ENCODE results near the gene PSMD10. TPM values are rescaled to one million over a fixed set of nuclear protein-coding genes. Genes with fewer than 3 reads are reported as not detected.

The PSMD10 gene
- total and polyA plus RNA-seq, 11 donors = 14.9 to 33.4 (median 21.2) TPM

- H3K27ac ChIP-seq = no peak within 1 kb of the TSS
- 63 to 87% (median 82%) methylated on average over 10 of the region's 10 CpGs for WGBS, 4 donors
- peaks cover 0 to 32% (median 0%) of the 10 kb centered on the region in 9 donors for H3K27me3 ChIP-seq
- TF ChIP-seq, protein P1, sequence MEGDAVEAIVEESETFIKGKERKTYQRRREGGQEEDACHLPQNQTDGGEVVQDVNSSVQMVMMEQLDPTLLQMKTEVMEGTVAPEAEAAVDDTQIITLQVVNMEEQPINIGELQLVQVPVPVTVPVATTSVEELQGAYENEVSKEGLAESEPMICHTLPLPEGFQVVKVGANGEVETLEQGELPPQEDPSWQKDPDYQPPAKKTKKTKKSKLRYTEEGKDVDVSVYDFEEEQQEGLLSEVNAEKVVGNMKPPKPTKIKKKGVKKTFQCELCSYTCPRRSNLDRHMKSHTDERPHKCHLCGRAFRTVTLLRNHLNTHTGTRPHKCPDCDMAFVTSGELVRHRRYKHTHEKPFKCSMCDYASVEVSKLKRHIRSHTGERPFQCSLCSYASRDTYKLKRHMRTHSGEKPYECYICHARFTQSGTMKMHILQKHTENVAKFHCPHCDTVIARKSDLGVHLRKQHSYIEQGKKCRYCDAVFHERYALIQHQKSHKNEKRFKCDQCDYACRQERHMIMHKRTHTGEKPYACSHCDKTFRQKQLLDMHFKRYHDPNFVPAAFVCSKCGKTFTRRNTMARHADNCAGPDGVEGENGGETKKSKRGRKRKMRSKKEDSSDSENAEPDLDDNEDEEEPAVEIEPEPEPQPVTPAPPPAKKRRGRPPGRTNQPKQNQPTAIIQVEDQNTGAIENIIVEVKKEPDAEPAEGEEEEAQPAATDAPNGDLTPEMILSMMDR (IDR thresholded peaks at IDR 0.05) = no peak
- TF ChIP-seq POLR2A (IDR thresholded peaks at IDR 0.05) = no peak
- H3K4me3 ChIP-seq = no peak within 1 kb of the TSS
- DNase-seq = no peak
- H3K9me3 ChIP-seq = no peaks in the 10 kb centered on the region
- no peaks in the 10 kb centered on the region for H3K36me3 ChIP-seq
- intact Hi-C loops (cut with DNase I) = no loop called here
- ATAC-seq = no peak
- no peaks in the 10 kb centered on the region for H3K4me1 ChIP-seq
Measured at GRCh38 chrX:108044554-108045256, 46.6 kb downstream of the PSMD10 start, which contains the start of gene VSIG1. VSIG1 (plus strand) TSS chrX:108045065; CDS start chrX:108045131, 66 bp downstream.

- no peak overlapping the region for H3K27ac ChIP-seq
- TF ChIP-seq, protein P1 (IDR thresholded peaks at IDR 0.05) = no peak
- no peak for TF ChIP-seq POLR2A (IDR thresholded peaks at IDR 0.05)
- H3K4me1 ChIP-seq = no peaks in the 10 kb centered on the region
- no peaks in the 10 kb centered on the region for H3K9me3 ChIP-seq
- peaks cover 0 to 27% (median 0%) of the 10 kb centered on the region in 9 donors for H3K27me3 ChIP-seq
- no peak overlapping the region for H3K4me3 ChIP-seq
- no peak for DNase-seq
- ATAC-seq = no peak
- no peaks in the 10 kb centered on the region for H3K36me3 ChIP-seq
- intact Hi-C loops (cut with DNase I) = no loop called here
- 62 to 86% (median 81%) methylated on average over 4 of the region's 4 CpGs for WGBS, 4 donors
Measured at GRCh38 chrX:108036298-108036973, 54.9 kb downstream of the PSMD10 start.

- H3K27me3 ChIP-seq = peaks cover 0 to 21% (median 0%) of the 10 kb centered on the region in 9 donors
- ATAC-seq (no peak), DNase-seq (no peak)
- no peak overlapping the region for H3K27ac ChIP-seq
- no peaks in the 10 kb centered on the region for H3K4me1 ChIP-seq
- no peaks in the 10 kb centered on the region for H3K36me3 ChIP-seq
- intact Hi-C loops (cut with DNase I) = no loop called here
- TF ChIP-seq, protein P1 (IDR thresholded peaks at IDR 0.05) = no peak
- no peak for TF ChIP-seq POLR2A (IDR thresholded peaks at IDR 0.05)
- no peaks in the 10 kb centered on the region for H3K9me3 ChIP-seq
- no peak overlapping the region for H3K4me3 ChIP-seq
- 68 to 86% (median 78%) methylated on average over 3 of the region's 3 CpGs for WGBS, 4 donors
Measured at GRCh38 chrX:108034725-108035124, 56.6 kb downstream of the PSMD10 start.

Other genes with a start within 250 kb of the PSMD10 start
- not detected for gene TEX13B, start 109.2 kb downstream of the PSMD10 start, total RNA-seq
- not detected for gene TEX13B, start 109.2 kb downstream of the PSMD10 start, polyA plus RNA-seq
- gene VSIG1, start 46.5 kb downstream of the PSMD10 start, total RNA-seq = under 1 TPM in 3 of 9 donors, not detected in 6; 0.22 to 0.35 (median 0.25) TPM
- gene VSIG1, start 46.5 kb downstream of the PSMD10 start, polyA plus RNA-seq = not detected
- 10 to 100 TPM; 15.0 to 22.5 (median 18.0) TPM for gene ATG4A, start 236 bp upstream of the PSMD10 start, total RNA-seq
- gene ATG4A, start 236 bp upstream of the PSMD10 start, polyA plus RNA-seq = 10 to 100 TPM; 11.0 to 22.7 TPM